Caco-2 (cell line): ENCODE data around the gene ZNF593OS. TPM values are rescaled to one million over a fixed set of nuclear protein-coding genes. Genes with fewer than 3 reads are reported as not detected.

Source experiments
- BruUV-seq: library from RNA; stranded (reverse); fragments of 400-500 nt; replicated peaks from 2 replicates; lab custom pipeline; 2021; lab: Mats Ljungman, UMichigan
- CTCF ChIA-PET: fragments of 300-600 bp; sonication (Branson Sonifier 250); formaldehyde crosslinking; loops from one replicate; lab custom pipeline; 2022; ENCODE audit warnings: antibody characterized with exemption; lab: Charles Lee
- POLR2A ChIA-PET: fragments of 300-600 bp; sonication (Branson Sonifier 250); formaldehyde crosslinking; loops from one replicate; lab custom pipeline; 2022; ENCODE audit warnings: antibody characterized with exemption; lab: Charles Lee
- DNase-seq, 2 experiments: peaks; one replicate each; pipeline versions ENCODE4 v3.0.0 to v3.0.0-alpha.2; 2020 to 2022
- H3K27me3 ChIP-seq: replicated peaks from 2 replicates; pipeline ENCODE4 v1.6.0; 2011; ENCODE audit warnings: low read length; ENCODE audit not compliant: control insufficient read depth, insufficient read depth
- H3K36me3 ChIP-seq: 2 replicates; pipeline ENCODE4 v1.5.1; 2011; ENCODE audit warnings: low read length; ENCODE audit not compliant: control insufficient read depth, insufficient read depth
- H3K4me1 ChIP-seq: fragments of 250-450 bp; sonication (Bioruptor Pico); 2 replicates; pipeline ENCODE4 v1.5.1; 2020; ENCODE audit warnings: mild to moderate bottlenecking
- H3K4me3 ChIP-seq: 2 replicates; pipeline ENCODE4 v1.5.1; 2011; ENCODE audit warnings: low read depth, mild to moderate bottlenecking, control low read depth, low read length
- H3K9me3 ChIP-seq: fragments of 250-450 bp; sonication (Bioruptor Pico); 2 replicates; pipeline ENCODE4 v1.5.1; 2020; ENCODE audit warnings: mild to moderate bottlenecking, moderate library complexity
- H3K27ac Mint-ChIP-seq: one replicate; pipeline ENCODE4 v1.8.0; 2022; ENCODE audit warnings: mixed read lengths; ENCODE audit not compliant: unreplicated experiment
- H3K27me3 Mint-ChIP-seq: one replicate; pipeline ENCODE4 v1.8.0; 2022; ENCODE audit warnings: mixed read lengths; ENCODE audit not compliant: insufficient read depth, unreplicated experiment
- H3K36me3 Mint-ChIP-seq: one replicate; pipeline ENCODE4 v1.8.0; 2022; ENCODE audit warnings: mild to moderate bottlenecking, mixed read lengths; ENCODE audit not compliant: insufficient read depth, unreplicated experiment
- H3K4me1 Mint-ChIP-seq: one replicate; pipeline ENCODE4 v1.8.0; 2022; ENCODE audit warnings: low read depth, mixed read lengths; ENCODE audit not compliant: unreplicated experiment
- H3K4me3 Mint-ChIP-seq: one replicate; pipeline ENCODE4 v1.8.0; 2022; ENCODE audit warnings: mild to moderate bottlenecking, moderate library complexity, mixed read lengths; ENCODE audit not compliant: unreplicated experiment
- H3K9me3 Mint-ChIP-seq: one replicate; pipeline ENCODE4 v1.8.0; 2022; ENCODE audit warnings: mixed read lengths; ENCODE audit not compliant: unreplicated experiment
- CTCF ChIP-seq, 2 experiments: fragments of 200-600 bp in 1 of 2; IDR thresholded peaks; 1 replicate in 1 of 2; 2 replicates in 1 of 2; pipeline versions ENCODE4 v1.5.1 to v1.8.0; 2011 to 2022; ENCODE audit warnings: antibody characterized with exemption in 1 of 2, control low read depth in 1 of 2, inconsistent platforms in 1 of 2, low read depth in 1 of 2, low read length in 1 of 2, mild to moderate bottlenecking in 1 of 2, moderate library complexity in 1 of 2; ENCODE audit not compliant: insufficient read depth in 1 of 2, severe bottlenecking in 1 of 2, unreplicated experiment in 1 of 2
- intact Hi-C: fragments of 100-400 bp; cut with micrococcal nuclease; formaldehyde crosslinking; loops from one replicate; pipeline ENCODE4 v1.10.0; 2022; ENCODE audit not compliant: unreplicated experiment
- total RNA-seq: library from RNA; stranded (reverse); gene quantifications from 2 replicates; pipeline ENCODE4 v1.2.3, GENCODE V29; 2022

Gene ZNF593OS
- total RNA-seq, 1 experiment from 2014 or later: 0.45 TPM

- no peaks in the 10 kb centered on the region for H3K27me3 Mint-ChIP-seq
- intact Hi-C loops: loop anchor here (5.0 kb wide), 1 partner anchor 125 kb away; no protein-coding TSS in a partner anchor
- Histone ChIP-seq H3K4me1 (peaks cover 29% of the 10 kb centered on the region), H3K27me3 (no peaks in the 10 kb centered on the region), H3K36me3 (no peaks in the 10 kb centered on the region), H3K4me3 (peak overlapping the region; percentile 53), H3K9me3 (no peaks in the 10 kb centered on the region)
- DNase-seq: no peak
- peak overlapping the region; percentile 72 for H3K4me3 Mint-ChIP-seq
- ChIA-PET CTCF (interaction anchor here (2.1 kb wide), 1 partner anchor 17 kb away, joined by 5 read pairs; no protein-coding TSS in a partner anchor), POLR2A (no interaction called here)
- H3K4me1 Mint-ChIP-seq: peaks cover 14% of the 10 kb centered on the region
- no peak for TF ChIP-seq CTCF (IDR thresholded peaks at IDR 0.05; ENCODE audit: insufficient read depth in 1 of 2, low read depth in 1 of 2, low read length in 1 of 2, severe bottlenecking in 1 of 2, unreplicated experiment in 1 of 2)
- no TSS peak for BruUV-seq
- no peaks in the 10 kb centered on the region for H3K9me3 Mint-ChIP-seq
- H3K27ac Mint-ChIP-seq: no peak overlapping the region
- H3K36me3 Mint-ChIP-seq: no peaks in the 10 kb centered on the region
These were observed 9.4 kb downstream of the ZNF593OS start for GRCh38 chr1:26162220-26162709.

- CTCF ChIA-PET: interaction anchor here (1.2 to 2.1 kb wide), 2 partner anchors 17 to 125 kb away, joined by 5 to 13 read pairs; no protein-coding TSS in a partner anchor
- POLR2A ChIA-PET: interaction anchor here (0.6 kb wide), 1 partner anchor 185 kb away, joined by 5 read pairs; no protein-coding TSS in a partner anchor
- no peaks in the 10 kb centered on the region for H3K27me3 ChIP-seq
- DNase-seq: peak; percentile 59 to 80
- H3K4me3 Mint-ChIP-seq: peak overlapping the region; percentile 72
- peak in 1 of 2 experiments; percentile 18 for TF ChIP-seq CTCF (IDR thresholded peaks at IDR 0.05; ENCODE audit: insufficient read depth in 1 of 2, low read depth in 1 of 2, low read length in 1 of 2, severe bottlenecking in 1 of 2, unreplicated experiment in 1 of 2)
- H3K4me3 ChIP-seq: peak overlapping the region; percentile 53
- no peak overlapping the region for H3K27ac Mint-ChIP-seq
- H3K36me3 ChIP-seq: no peaks in the 10 kb centered on the region
- intact Hi-C loops: loop anchor here (1.0 to 5.0 kb wide), 2 partner anchors 16 to 124 kb away; no protein-coding TSS in a partner anchor
- no peaks in the 10 kb centered on the region for H3K36me3 Mint-ChIP-seq
- TSS peak; percentile 29 for BruUV-seq
- H3K4me1 ChIP-seq: peaks cover 29% of the 10 kb centered on the region
- H3K4me1 Mint-ChIP-seq: peaks cover 14% of the 10 kb centered on the region
- H3K9me3 Mint-ChIP-seq: no peaks in the 10 kb centered on the region
- no peaks in the 10 kb centered on the region for H3K27me3 Mint-ChIP-seq
- no peaks in the 10 kb centered on the region for H3K9me3 ChIP-seq
These were observed 10.0 kb downstream of the ZNF593OS start for GRCh38 chr1:26161415-26162219.
